ENCODE data around the gene UBE3C. TPM values are rescaled to one million over a fixed set of nuclear protein-coding genes. Genes with fewer than 3 reads are reported as not detected.

Gene UBE3C
- total RNA-seq, 4 donors from 2014 or later = 62.6 to 91.8 (median 73.7) TPM

DNA sequence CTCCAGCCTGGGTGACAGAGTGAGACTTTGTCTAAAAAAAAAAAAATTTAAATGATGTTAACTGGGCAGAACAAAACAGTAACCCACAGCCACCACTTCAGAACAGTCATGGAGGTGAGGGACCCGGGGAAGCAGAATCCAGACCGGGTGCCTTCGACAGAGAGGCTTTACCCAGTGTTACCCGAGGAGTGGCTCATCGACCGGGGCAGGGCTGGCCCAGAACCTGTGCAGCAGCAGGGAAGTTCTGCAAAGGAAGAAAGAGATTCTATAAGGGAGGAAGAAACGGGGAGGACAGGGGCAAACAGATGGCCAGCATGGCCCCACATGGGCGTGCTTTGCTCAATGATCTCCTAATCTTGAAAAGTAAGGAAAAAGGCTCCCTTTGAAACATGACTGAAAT lies 26.0 kb upstream of the UBE3C start:
- TF ChIP-seq, protein P1, sequence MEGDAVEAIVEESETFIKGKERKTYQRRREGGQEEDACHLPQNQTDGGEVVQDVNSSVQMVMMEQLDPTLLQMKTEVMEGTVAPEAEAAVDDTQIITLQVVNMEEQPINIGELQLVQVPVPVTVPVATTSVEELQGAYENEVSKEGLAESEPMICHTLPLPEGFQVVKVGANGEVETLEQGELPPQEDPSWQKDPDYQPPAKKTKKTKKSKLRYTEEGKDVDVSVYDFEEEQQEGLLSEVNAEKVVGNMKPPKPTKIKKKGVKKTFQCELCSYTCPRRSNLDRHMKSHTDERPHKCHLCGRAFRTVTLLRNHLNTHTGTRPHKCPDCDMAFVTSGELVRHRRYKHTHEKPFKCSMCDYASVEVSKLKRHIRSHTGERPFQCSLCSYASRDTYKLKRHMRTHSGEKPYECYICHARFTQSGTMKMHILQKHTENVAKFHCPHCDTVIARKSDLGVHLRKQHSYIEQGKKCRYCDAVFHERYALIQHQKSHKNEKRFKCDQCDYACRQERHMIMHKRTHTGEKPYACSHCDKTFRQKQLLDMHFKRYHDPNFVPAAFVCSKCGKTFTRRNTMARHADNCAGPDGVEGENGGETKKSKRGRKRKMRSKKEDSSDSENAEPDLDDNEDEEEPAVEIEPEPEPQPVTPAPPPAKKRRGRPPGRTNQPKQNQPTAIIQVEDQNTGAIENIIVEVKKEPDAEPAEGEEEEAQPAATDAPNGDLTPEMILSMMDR (IDR thresholded peaks at IDR 0.05; ENCODE audit: low read depth) = no peak

DNA sequence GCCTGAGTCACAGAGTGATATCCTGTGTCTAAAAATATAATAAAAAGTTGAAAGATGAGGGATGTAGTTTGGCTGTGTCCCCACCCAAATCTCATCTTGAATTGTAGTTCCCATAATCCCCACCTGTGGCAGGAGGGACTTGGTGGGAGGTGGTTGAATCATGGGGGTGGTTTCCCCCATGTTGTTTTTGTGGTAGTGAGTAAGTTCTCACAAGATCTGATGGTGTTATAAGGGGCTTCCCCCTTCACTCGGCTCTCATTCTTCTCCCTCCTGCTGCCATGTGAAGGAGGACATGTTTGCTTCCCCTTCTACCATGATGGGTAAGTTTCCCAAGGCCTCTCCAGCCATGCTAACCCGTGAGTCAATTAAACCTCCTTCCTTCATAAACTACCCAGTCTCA lies 25.1 kb upstream of the UBE3C start:
- TF ChIP-seq, protein P1 (IDR thresholded peaks at IDR 0.05; ENCODE audit: low read depth) = no peak

DNA sequence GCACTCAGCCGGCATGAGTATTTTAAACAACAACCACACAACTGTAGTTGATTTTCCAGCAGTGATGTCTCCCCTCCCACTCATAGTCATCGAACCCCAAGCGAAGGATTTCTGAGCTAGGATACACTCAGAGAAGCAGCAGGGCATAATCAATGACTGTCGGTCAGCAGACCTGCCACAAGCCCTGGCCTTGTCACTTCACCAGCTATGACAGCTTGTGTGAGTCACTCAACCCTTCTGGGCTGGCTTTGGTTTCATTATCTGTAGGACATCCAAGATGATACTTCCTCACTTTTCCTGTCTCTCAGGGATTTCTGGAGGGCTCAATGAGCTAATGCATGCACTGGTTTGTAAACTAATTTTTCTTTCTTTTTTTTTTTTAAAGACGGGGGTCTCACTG lies 22.0 kb upstream of the UBE3C start:
- TF ChIP-seq, protein P1 (IDR thresholded peaks at IDR 0.05; ENCODE audit: low read depth) = no peak

DNA sequence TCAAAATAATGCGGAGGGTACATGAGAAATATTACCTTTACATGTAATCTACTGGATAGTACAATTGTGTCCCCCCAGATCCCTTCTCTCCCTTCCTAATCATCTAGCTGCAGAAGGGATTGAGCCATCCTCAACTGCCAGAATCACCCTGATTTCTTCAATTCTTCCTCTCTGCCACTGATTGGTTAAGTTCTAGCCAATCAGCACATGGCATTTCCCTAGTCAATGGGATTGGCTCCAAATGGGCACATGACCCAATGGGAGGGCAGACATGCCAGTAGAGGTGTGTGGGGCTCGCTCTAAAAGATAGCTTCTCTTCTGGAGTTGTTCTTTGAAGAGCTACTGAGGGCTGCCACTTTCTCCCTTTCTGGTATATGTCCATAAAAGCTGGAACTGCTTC lies 20.9 kb upstream of the UBE3C start:
- TF ChIP-seq, protein P1 (IDR thresholded peaks at IDR 0.05; ENCODE audit: low read depth) = no peak

DNA sequence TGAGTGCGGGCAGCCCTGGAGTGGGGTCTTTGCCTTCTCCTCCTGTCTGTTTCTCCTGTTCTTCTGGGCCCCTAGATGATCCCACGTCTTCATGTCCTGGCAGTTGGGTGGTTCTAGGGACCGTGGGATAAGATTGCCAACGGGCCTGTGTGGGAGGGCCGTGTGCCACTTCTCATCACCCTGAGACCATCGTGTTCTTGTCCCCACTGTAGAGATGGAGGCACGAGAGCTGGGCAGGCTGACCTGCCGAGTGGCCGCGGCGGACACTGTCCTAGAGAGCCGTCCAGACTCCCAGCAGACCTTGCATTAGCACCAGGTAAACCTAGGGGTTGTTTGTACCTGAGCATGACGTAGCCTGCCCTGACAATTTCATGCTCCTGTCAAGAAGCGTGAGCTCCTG lies 18.5 kb upstream of the UBE3C start:
- TF ChIP-seq, protein P1 (IDR thresholded peaks at IDR 0.05; ENCODE audit: low read depth) = no peak

DNA sequence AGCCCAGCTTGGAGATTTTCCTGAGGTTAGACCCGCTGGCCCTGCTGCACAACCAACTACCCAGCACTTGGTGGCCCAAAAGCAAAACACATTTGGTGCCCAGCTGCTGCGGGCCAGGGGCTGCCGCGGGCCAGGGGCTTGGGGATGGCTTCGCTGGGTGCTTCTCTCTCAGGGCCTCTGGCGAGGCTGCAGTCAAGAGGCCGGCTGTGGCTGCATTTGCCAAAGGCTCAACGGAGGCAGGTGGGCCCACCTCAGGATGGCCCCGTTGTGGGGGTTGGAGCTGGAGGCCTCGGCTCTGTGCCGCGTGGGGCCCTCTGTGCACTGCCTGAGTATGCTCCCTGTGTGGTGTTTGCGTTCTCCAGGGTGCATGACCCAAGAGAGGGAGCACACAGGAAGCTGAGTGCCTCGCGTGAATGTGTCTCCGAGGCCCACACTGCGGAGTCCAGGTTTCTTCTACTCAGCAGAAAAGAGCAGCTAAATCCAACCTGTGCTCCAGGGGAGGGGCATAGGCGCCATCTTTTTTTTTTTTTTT lies 17.5 kb upstream of the UBE3C start:
- TF ChIP-seq, protein P1 (IDR thresholded peaks at IDR 0.05; ENCODE audit: low read depth) = no peak

DNA sequence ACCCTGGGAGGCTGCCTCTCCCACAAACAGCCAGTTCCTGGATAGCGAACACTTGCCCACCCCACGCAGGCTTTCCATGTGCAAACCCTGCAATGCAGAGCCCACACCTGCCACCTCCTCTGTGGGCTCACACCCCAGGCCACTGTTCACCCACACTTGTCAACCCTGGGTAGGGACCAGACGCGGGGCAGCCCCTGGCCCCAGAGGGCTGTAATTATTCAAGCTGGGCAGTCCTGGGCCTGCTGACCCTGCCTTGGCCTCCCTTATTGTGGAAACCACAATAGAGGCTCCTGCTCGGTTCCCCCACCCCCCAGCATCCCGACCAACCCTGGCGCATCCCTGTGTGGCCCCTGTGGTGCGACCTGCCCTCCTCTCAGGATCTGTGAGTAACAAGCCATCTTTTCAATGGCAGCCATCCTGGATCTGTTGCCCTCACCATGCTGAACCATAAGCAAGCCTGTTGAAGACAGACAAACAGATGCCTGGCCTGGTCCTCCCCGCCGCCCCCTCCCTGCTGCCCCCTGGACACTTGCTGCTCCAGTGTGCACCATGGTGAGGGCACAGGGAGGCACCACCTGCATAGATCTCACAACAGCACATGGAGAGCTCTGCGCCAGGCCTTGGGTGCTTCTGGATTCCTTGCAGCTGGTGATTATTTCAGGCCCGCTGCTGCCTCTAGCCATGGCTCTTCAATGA lies 15.8 kb upstream of the UBE3C start:
- TF ChIP-seq, protein P1 (IDR thresholded peaks at IDR 0.05; ENCODE audit: low read depth) = no peak
